GM12878 (cell line): Measurements from ENCODE around the gene LSP1. TPM values are rescaled to one million over a fixed set of nuclear protein-coding genes. Genes with fewer than 3 reads are reported as not detected.

Experiments
- ATAC-seq: fragments of 200-7000 bp; cut with Tn5 transposase; 3 replicates; pipeline ENCODE4 v1.9.1; 2020; ENCODE audit warnings: mild to moderate bottlenecking, moderate library complexity
- BruUV-seq: library from RNA; stranded (reverse); fragments of 400-500 nt; replicated peaks from 2 replicates; lab custom pipeline; 2021; lab: Mats Ljungman, UMichigan
- CTCF ChIA-PET: fragments of 300-600 bp; sonication (Branson Sonifier 250); formaldehyde crosslinking; extraction: SDS; loops from one replicate; lab custom pipeline; 2021; ENCODE audit warnings: inconsistent platforms; lab: Yijun Ruan, JAX
- POLR2A ChIA-PET: fragments of 350-600 bp; formaldehyde crosslinking; extraction: SDS; loops from one replicate; lab custom pipeline; 2021; ENCODE audit warnings: inconsistent platforms; lab: Charles Lee
- RAD21 ChIA-PET: fragments of 300-600 bp; sonication (Branson Sonifier 250); formaldehyde crosslinking; loops from one replicate; lab custom pipeline; 2023; ENCODE audit warnings: antibody characterized with exemption; ENCODE audit not compliant: unreplicated experiment; lab: Charles Lee
- SMC1A ChIA-PET: fragments of 300-600 bp; sonication (Branson Sonifier 250); formaldehyde crosslinking; loops from one replicate; lab custom pipeline; 2023; ENCODE audit not compliant: unreplicated experiment, uncharacterized antibody; lab: Charles Lee
- DNase-seq: peaks from one replicate; pipeline ENCODE4 v3.0.0-alpha.2; 2011; ENCODE audit warnings: low read depth, low spot score
- FAIRE-seq: peaks from 3 replicates; lab custom pipeline; 2011; peaks lifted over from hg19 to GRCh38; lab: Jason Lieb, UNC
- H2AFZ ChIP-seq: 2 replicates; pipeline ENCODE4 v1.6.0; 2011; ENCODE audit warnings: low read depth, low read length, control low read depth; ENCODE audit not compliant: control insufficient read depth
- H3K27ac ChIP-seq: 2 replicates; pipeline ENCODE4 v1.5.1; 2011; ENCODE audit warnings: control low read depth; ENCODE audit not compliant: control insufficient read depth, insufficient read depth
- H3K27me3 ChIP-seq, 2 experiments: replicated peaks in 1 of 2; 2 replicates each; pipeline versions ENCODE4 v1.6.0 to v1.6.1; 2011; ENCODE audit warnings: low read length in 1 of 2; ENCODE audit not compliant: control insufficient read depth in 2 of 2, insufficient read depth in 2 of 2
- H3K36me3 ChIP-seq, 2 experiments: 2 replicates each; pipeline ENCODE4 v1.5.1; 2011; ENCODE audit warnings: low read length in 1 of 2; ENCODE audit not compliant: control insufficient read depth in 2 of 2, insufficient read depth in 2 of 2
- H3K4me1 ChIP-seq: 2 replicates; pipeline ENCODE4 v1.6.1; 2011; ENCODE audit warnings: mild to moderate bottlenecking, low read length, moderate library complexity, mixed read lengths; ENCODE audit not compliant: control insufficient read depth, insufficient read depth
- H3K4me2 ChIP-seq: 2 replicates; pipeline ENCODE4 v1.6.0; 2011; ENCODE audit warnings: control low read depth; ENCODE audit not compliant: control insufficient read depth, insufficient read depth
- H3K4me3 ChIP-seq: fragments of 200-600 bp; sonication (generic); 2 replicates; pipeline ENCODE4 v1.5.1; 2016
- H3K79me2 ChIP-seq: 2 replicates; pipeline ENCODE4 v1.6.0; 2011; ENCODE audit warnings: low read length; ENCODE audit not compliant: control insufficient read depth, insufficient read depth
- H3K9ac ChIP-seq: 2 replicates; pipeline ENCODE4 v1.8.0; 2011; ENCODE audit warnings: low read length, control low read depth, mixed read lengths; ENCODE audit not compliant: control insufficient read depth, insufficient read depth
- H3K9me3 ChIP-seq: replicated peaks from 3 replicates; pipeline ENCODE4 v1.5.1; 2011; ENCODE audit warnings: mild to moderate bottlenecking, low read length; ENCODE audit not compliant: control insufficient read depth, insufficient read depth
- H4K20me1 ChIP-seq: 2 replicates; pipeline ENCODE4 v1.6.0; 2011; ENCODE audit not compliant: control insufficient read depth, insufficient read depth
- BHLHE40 ChIP-seq, 2 experiments: fragments of 450-650 bp in 1 of 2; IDR thresholded peaks; 2 replicates each; pipeline ENCODE4 v1.6.1; 2011 to 2017; ENCODE audit warnings: low read depth in 2 of 2, borderline replicate concordance in 1 of 2, improper control_type of control experiment in 1 of 2, low read length in 1 of 2, mild to moderate bottlenecking in 1 of 2
- DPF2 ChIP-seq: fragments of 450-650 bp; IDR thresholded peaks from 2 replicates; pipeline ENCODE4 v1.6.1; 2017; ENCODE audit warnings: mild to moderate bottlenecking
- EZH2 ChIP-seq: IDR thresholded peaks from 2 replicates; pipeline ENCODE4 v1.6.1; 2012; ENCODE audit warnings: low read depth, mild to moderate bottlenecking, control low read depth, inconsistent platforms, low read length, borderline replicate concordance; ENCODE audit not compliant: control insufficient read depth
- IRF4 ChIP-seq: IDR thresholded peaks from 2 replicates; pipeline ENCODE4 v1.6.1; 2011; ENCODE audit warnings: low read depth, low read length
- MYC ChIP-seq: IDR thresholded peaks from 2 replicates; pipeline ENCODE4 v1.6.1; 2011; ENCODE audit warnings: mild to moderate bottlenecking, low read length, moderate library complexity, inconsistent platforms; ENCODE audit not compliant: insufficient read depth, insufficient replicate concordance, insufficient read length, severe bottlenecking
- PML ChIP-seq: IDR thresholded peaks from 2 replicates; pipeline ENCODE4 v1.6.1; 2012; ENCODE audit warnings: low read length, inconsistent platforms
- POLR2A ChIP-seq: IDR thresholded peaks from 2 replicates; pipeline ENCODE4 v1.6.1; 2011; ENCODE audit warnings: low read depth, mild to moderate bottlenecking, low read length
- WGBS: methylation state at CpG from one replicate; pipeline ENCODE4 v1.1.6; 2016; ENCODE audit warnings: low lambda C conversion rate; ENCODE audit not compliant: insufficient replicate concordance, insufficient coverage; ENCODE audit errors: missing lambda C conversion rate; 5-methylcytosine and 5-hydroxymethylcytosine counted together
- in situ Hi-C: fragments of 300-500 bp; cut with MboI; formaldehyde crosslinking; loops from 9 replicates; pipeline ENCODE4 v1.14.3; 2018; ENCODE audit warnings: mixed read lengths
- intact Hi-C: fragments of 100-400 bp; cut with micrococcal nuclease; formaldehyde crosslinking; loops from one replicate; pipeline ENCODE4 v1.14.2; 2022; ENCODE audit not compliant: unreplicated experiment
- polyA plus RNA-seq, 11 experiments: library from polyadenylated mRNA; depleted of rRNA in 4 of 11; unstranded in 6 of 11; stranded (reverse) in 5 of 11; fragments of >200 nt; fragmentation: Nextera tagmentation in 4 of 11; fragmentation: Illumina TruSeq in 1 of 11; extraction: Ambion mirVana in 4 of 11; extraction: Trizol in 1 of 11; gene quantifications; 1 replicate in 1 of 11; 2 replicates in 10 of 11; pipeline versions ENCODE4 v1.2.1 to v1.2.3, GENCODE V29; 2011 to 2016; ENCODE audit warnings: inconsistent platforms in 2 of 11, missing spikeins in 2 of 11, low read depth in 1 of 11
- total RNA-seq, 4 experiments: library from RNA; depleted of rRNA in 3 of 4; stranded (reverse); fragments of >200 nt in 3 of 4; fragmentation: Illumina TruSeq in 1 of 4; extraction: Trizol in 1 of 4; gene quantifications; 2 replicates each; pipeline versions ENCODE4 v1.2.1 to v1.2.3, GENCODE V29; 2013 to 2021

Gene LSP1
- total and polyA plus RNA-seq, 10 of the 15 experiments (the other 5 are each of a cell fraction or from before 2014, with no cell fraction given) = 19.2 to 488 (median 369) TPM

GRCh38 chr11:1834062-1834610 lies 18.7 kb upstream of the LSP1 start:
- ChIA-PET RAD21 (interaction anchor here (1.1 to 7.5 kb wide), 7 partner anchors 48 to 318 kb away, joined by 3 to 107 read pairs (median 6); partner anchors contain the start of gene KRTAP5-6), CTCF (interaction anchor here (1.3 to 7.9 kb wide), 10 partner anchors 15 to 322 kb away, joined by 3 to 187 read pairs (median 5); no protein-coding TSS in a partner anchor)

More at GRCh38 chr11:1834062-1834610, 18.7 kb upstream of the LSP1 start:
- Histone ChIP-seq H3K36me3 (no peaks in the 10 kb centered on the region), H3K9me3 (no peaks in the 10 kb centered on the region), H3K4me2 (no peak overlapping the region), H3K79me2 (no peaks in the 10 kb centered on the region), H4K20me1 (no peaks in the 10 kb centered on the region), H3K9ac (no peak overlapping the region), H3K27ac (no peak overlapping the region), H3K4me1 (peaks cover 4% of the 10 kb centered on the region), H2AFZ (no peak overlapping the region), H3K27me3 (no peaks in the 10 kb centered on the region; a peak in 2 of 4 replicates), H3K4me3 (no peak overlapping the region)
- no peak for ATAC-seq
- DNase-seq = no peak
- TF ChIP-seq MYC (no peak), DPF2 (no peak), BHLHE40 (IDR thresholded peaks at IDR 0.05; ENCODE audit: borderline replicate concordance in 1 of 2, low read depth in 2 of 2, low read length in 1 of 2) (no peak), POLR2A (no peak), EZH2 (no peak), IRF4 (no peak), PML (no peak)
- no TSS peak for BruUV-seq
- in situ Hi-C loops (no loop called here), intact Hi-C loops (loop anchor here (5.0 kb wide), 1 partner anchor 182 kb away; no protein-coding TSS in a partner anchor)
- ChIA-PET SMC1A (interaction anchor here (1.3 to 5.9 kb wide), 5 partner anchors 83 to 317 kb away, joined by 3 to 65 read pairs (median 8); no protein-coding TSS in a partner anchor), POLR2A (no interaction called here)
- FAIRE-seq = no peak
- WGBS = 25% methylated on average over 13 of the region's 14 CpGs
